CD14-positive monocyte (primary cell): Measurements from ENCODE around the gene CCL17. TPM values are rescaled to one million over a fixed set of nuclear protein-coding genes. Genes with fewer than 3 reads are reported as not detected.

ENCODE experiments used
- DNase-seq, 3 donors: peaks; one replicate each; pipeline ENCODE4 v3.0.0-alpha.2; 2011 to 2022
- H2AFZ ChIP-seq: 2 replicates; pipeline ENCODE4 v1.6.0; 2012; ENCODE audit warnings: mild to moderate bottlenecking, low read depth, low read length, inconsistent platforms; ENCODE audit not compliant: insufficient read depth, poor library complexity, severe bottlenecking
- H3K27ac ChIP-seq, 2 donors: 1 replicate in 1 of 2; 2 replicates in 1 of 2; pipeline ENCODE4 v1.5.1; 2012 to 2013; ENCODE audit warnings: low read length in 2 of 2, control low read depth in 1 of 2, inconsistent platforms in 1 of 2, low read depth in 1 of 2, mild to moderate bottlenecking in 1 of 2
- H3K27me3 ChIP-seq, 2 donors: one replicate each; pipeline versions ENCODE4 v1.6.0 to v1.6.1; 2011 to 2013; ENCODE audit warnings: low read length in 2 of 2; ENCODE audit not compliant: control insufficient read depth in 2 of 2, insufficient read depth in 2 of 2
- H3K36me3 ChIP-seq, 2 donors: replicated peaks in 1 of 2; 1 replicate in 1 of 2; 2 replicates in 1 of 2; pipeline versions ENCODE4 v1.5.1 to v1.6.1; 2012 to 2013; ENCODE audit warnings: low read length in 2 of 2, control low read depth in 1 of 2, inconsistent platforms in 1 of 2, mild to moderate bottlenecking in 1 of 2; ENCODE audit not compliant: insufficient read depth in 2 of 2, control insufficient read depth in 1 of 2
- H3K4me1 ChIP-seq, 2 donors: 1 replicate in 1 of 2; 2 replicates in 1 of 2; pipeline versions ENCODE4 v1.5.1 to v1.6.1; 2012 to 2013; ENCODE audit warnings: low read length in 2 of 2, control low read depth in 1 of 2, inconsistent platforms in 1 of 2, mild to moderate bottlenecking in 1 of 2, moderate library complexity in 1 of 2; ENCODE audit not compliant: insufficient read depth in 2 of 2, control insufficient read depth in 1 of 2
- H3K4me2 ChIP-seq: replicated peaks from 2 replicates; pipeline ENCODE3; 2012; ENCODE audit warnings: low read length, moderate library complexity, mild to moderate bottlenecking; ENCODE audit not compliant: poor library complexity, severe bottlenecking; ENCODE audit errors: extremely low read depth
- H3K4me3 ChIP-seq, 3 experiments: fragments of 200-600 bp in 1 of 3; sonication (generic) in 1 of 3; replicated peaks in 1 of 3; 1 replicate in 2 of 3; 2 replicates in 1 of 3; pipeline ENCODE4 v1.5.1; 2011 to 2013; ENCODE audit warnings: low read length in 3 of 3, mild to moderate bottlenecking in 3 of 3, control low read depth in 2 of 3, low read depth in 2 of 3, inconsistent platforms in 1 of 3, moderate library complexity in 1 of 3
- H3K79me2 ChIP-seq: 2 replicates; pipeline ENCODE4 v1.6.0; 2012; ENCODE audit warnings: mild to moderate bottlenecking, control low read depth, inconsistent platforms, low read length, moderate library complexity; ENCODE audit not compliant: insufficient read depth
- H3K9ac ChIP-seq: 2 replicates; pipeline ENCODE4 v1.6.0; 2017; ENCODE audit warnings: low read length, mild to moderate bottlenecking; ENCODE audit not compliant: insufficient read depth, poor library complexity, severe bottlenecking
- H3K9me3 ChIP-seq, 2 donors: replicated peaks in 1 of 2; 1 replicate in 1 of 2; 2 replicates in 1 of 2; pipeline versions ENCODE4 v1.5.1 to v1.6.1; 2012 to 2013; ENCODE audit warnings: low read length in 2 of 2, control low read depth in 1 of 2; ENCODE audit not compliant: control insufficient read depth in 1 of 2, insufficient read depth in 1 of 2
- H4K20me1 ChIP-seq: 2 replicates; pipeline ENCODE4 v1.6.0; 2012; ENCODE audit warnings: mild to moderate bottlenecking, low read length, control low read depth, moderate library complexity; ENCODE audit not compliant: insufficient read depth
- H3K27ac Mint-ChIP-seq, 7 donors: one replicate each; pipeline ENCODE4 v1.8.0; 2020; ENCODE audit warnings: mild to moderate bottlenecking in 7 of 7, mixed read lengths in 7 of 7, moderate library complexity in 6 of 7, inconsistent platforms in 2 of 7
- H3K27me3 Mint-ChIP-seq, 3 donors: one replicate each; pipeline ENCODE4 v1.8.0; 2021 to 2022; ENCODE audit warnings: low read depth in 3 of 3, mild to moderate bottlenecking in 3 of 3, mixed read lengths in 3 of 3, moderate library complexity in 3 of 3, inconsistent platforms in 1 of 3
- H3K36me3 Mint-ChIP-seq, 2 donors: one replicate each; pipeline ENCODE4 v1.8.0; 2020; ENCODE audit warnings: mixed read lengths in 2 of 2, inconsistent platforms in 1 of 2, mild to moderate bottlenecking in 1 of 2
- H3K4me1 Mint-ChIP-seq: one replicate; pipeline ENCODE4 v1.8.0; 2020; ENCODE audit warnings: mild to moderate bottlenecking, mixed read lengths
- H3K4me3 Mint-ChIP-seq, 2 donors: one replicate each; pipeline ENCODE4 v1.8.0; 2020; ENCODE audit warnings: mild to moderate bottlenecking in 2 of 2, mixed read lengths in 2 of 2, moderate library complexity in 1 of 2
- H3K9me3 Mint-ChIP-seq, 7 donors: one replicate each; pipeline ENCODE4 v1.8.0; 2020 to 2022; ENCODE audit warnings: mixed read lengths in 7 of 7, mild to moderate bottlenecking in 6 of 7, moderate library complexity in 6 of 7, inconsistent platforms in 2 of 7
- WGBS: methylation state at CpG from one replicate; pipeline ENCODE4 v1.1.5; 2013; ENCODE audit warnings: missing lambda C conversion rate; ENCODE audit not compliant: insufficient coverage; 5-methylcytosine and 5-hydroxymethylcytosine counted together
- intact Hi-C, 2 donors: fragments of 100-400 bp; cut with micrococcal nuclease; formaldehyde crosslinking; loops; one replicate each; pipeline versions ENCODE4 v1.15.0 to v1.15.1; 2023
- polyA plus RNA-seq, 3 donors: library from polyadenylated mRNA; depleted of rRNA in 1 of 3; unstranded in 2 of 3; stranded (reverse) in 1 of 3; fragments of 300-500 nt in 2 of 3; fragments of >200 nt in 1 of 3; fragmentation: Illumina TruSeq in 2 of 3; gene quantifications; 1 replicate in 2 of 3; 2 replicates in 1 of 3; pipeline ENCODE4 v1.2.3, GENCODE V29; 2012 to 2021
- TF ChIP-seq, protein P1 (sequence below): fragments of 200-600 bp; IDR thresholded peaks from one replicate; pipeline ENCODE4 v1.8.0; 2022; ENCODE audit warnings: antibody characterized with exemption, mild to moderate bottlenecking

Gene CCL17
- polyA plus RNA-seq, 3 donors, result not detected

DNA sequence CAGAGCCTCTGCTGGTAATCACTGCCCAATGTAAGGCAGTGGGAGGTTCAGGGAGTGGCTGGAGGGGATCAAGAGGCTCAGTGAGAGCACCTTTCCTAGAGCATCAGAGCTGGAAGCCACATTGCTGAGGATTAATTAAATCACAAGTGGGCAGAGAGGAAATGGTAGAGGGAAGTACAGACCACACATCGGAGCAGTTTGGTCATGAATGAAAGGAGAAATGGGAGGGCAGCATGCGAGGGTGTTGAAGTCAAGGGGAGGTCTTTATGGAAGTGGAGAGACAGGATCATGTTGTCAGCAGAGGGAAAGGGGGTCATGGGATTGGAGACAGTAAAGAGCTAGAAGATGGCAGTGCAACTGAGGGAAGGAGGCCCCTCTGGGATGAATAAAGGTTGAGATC, 2.3 kb downstream of the CCL17 start:
- Histone ChIP-seq H3K9me3 (no peaks in the 10 kb centered on the region), H3K4me1 (peaks cover 17 to 25% of the 10 kb centered on the region in 2 donors), H3K27me3 (peaks cover 0 to 3% of the 10 kb centered on the region in 2 donors), H3K9ac (no peak overlapping the region), H3K4me3 (no peak overlapping the region), H3K36me3 (no peaks in the 10 kb centered on the region), H3K27ac (no peak overlapping the region), H4K20me1 (no peaks in the 10 kb centered on the region), H3K79me2 (no peaks in the 10 kb centered on the region), H3K4me2 (no peak overlapping the region), H2AFZ (peak overlapping the region; percentile 4)
- WGBS, result 0% methylated on average over 2 of the region's 2 CpGs
- TF ChIP-seq, protein P1, sequence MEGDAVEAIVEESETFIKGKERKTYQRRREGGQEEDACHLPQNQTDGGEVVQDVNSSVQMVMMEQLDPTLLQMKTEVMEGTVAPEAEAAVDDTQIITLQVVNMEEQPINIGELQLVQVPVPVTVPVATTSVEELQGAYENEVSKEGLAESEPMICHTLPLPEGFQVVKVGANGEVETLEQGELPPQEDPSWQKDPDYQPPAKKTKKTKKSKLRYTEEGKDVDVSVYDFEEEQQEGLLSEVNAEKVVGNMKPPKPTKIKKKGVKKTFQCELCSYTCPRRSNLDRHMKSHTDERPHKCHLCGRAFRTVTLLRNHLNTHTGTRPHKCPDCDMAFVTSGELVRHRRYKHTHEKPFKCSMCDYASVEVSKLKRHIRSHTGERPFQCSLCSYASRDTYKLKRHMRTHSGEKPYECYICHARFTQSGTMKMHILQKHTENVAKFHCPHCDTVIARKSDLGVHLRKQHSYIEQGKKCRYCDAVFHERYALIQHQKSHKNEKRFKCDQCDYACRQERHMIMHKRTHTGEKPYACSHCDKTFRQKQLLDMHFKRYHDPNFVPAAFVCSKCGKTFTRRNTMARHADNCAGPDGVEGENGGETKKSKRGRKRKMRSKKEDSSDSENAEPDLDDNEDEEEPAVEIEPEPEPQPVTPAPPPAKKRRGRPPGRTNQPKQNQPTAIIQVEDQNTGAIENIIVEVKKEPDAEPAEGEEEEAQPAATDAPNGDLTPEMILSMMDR, result no peak
- Mint-ChIP-seq H3K4me3 (no peak overlapping the region), H3K4me1 (peaks cover 10% of the 10 kb centered on the region), H3K36me3 (no peaks in the 10 kb centered on the region), H3K27me3 (peaks cover 6 to 18% (median 17%) of the 10 kb centered on the region in 3 donors), H3K9me3 (peaks cover 0 to 1% (median 0%) of the 10 kb centered on the region in 7 donors), H3K27ac (no peak overlapping the region)
- DNase-seq, result no peak
- intact Hi-C loops, result no loop called here

DNA sequence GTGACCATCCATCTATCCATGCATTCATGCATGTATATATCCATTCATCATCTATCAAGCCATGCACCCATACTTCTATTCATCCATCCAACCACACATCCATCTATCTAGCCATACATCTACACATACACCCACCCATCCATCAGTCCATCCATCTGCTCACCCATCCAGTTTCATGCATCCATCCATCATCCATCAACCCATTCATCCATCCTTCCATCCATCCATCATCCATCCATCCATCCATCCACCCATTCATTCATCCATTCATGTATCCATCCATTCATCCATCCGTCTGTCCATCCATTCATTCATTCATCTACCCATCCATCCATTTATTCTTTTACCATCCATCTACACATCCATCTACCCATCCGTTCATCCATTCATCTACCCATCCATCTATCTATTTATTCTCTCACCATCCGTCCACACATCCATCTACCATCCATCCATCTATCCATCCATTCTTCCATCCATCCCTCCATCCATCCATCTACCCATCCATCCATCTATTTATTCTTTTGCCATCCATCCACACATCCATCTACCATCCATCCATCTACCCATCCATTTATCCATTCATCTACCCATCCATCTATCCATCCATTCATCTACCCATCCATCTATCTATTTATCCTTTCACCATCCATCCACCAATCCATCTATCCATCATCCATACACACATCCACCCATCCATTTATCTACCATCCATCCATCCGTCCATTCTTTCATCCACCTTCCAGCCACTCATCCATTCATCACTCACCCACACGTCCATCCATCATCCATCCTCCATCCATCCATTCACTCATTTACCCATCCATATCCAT, 3.2 kb downstream of the CCL17 start:
- Histone ChIP-seq H3K4me1 (peaks cover 17 to 25% of the 10 kb centered on the region in 2 donors), H3K4me3 (no peak overlapping the region), H3K27me3 (peaks cover 0 to 3% of the 10 kb centered on the region in 2 donors), H3K9ac (no peak overlapping the region), H3K9me3 (no peaks in the 10 kb centered on the region), H3K27ac (no peak overlapping the region), H3K4me2 (no peak overlapping the region), H2AFZ (no peak overlapping the region), H3K36me3 (no peaks in the 10 kb centered on the region), H3K79me2 (no peaks in the 10 kb centered on the region), H4K20me1 (no peaks in the 10 kb centered on the region)
- WGBS, result 98% methylated on average over 5 of the region's 5 CpGs
- peaks cover 10% of the 10 kb centered on the region for H3K4me1 Mint-ChIP-seq
- H3K9me3 Mint-ChIP-seq, result peaks cover 0 to 1% (median 0%) of the 10 kb centered on the region in 7 donors
- no peak overlapping the region for H3K27ac Mint-ChIP-seq
- TF ChIP-seq, protein P1, result no peak
- H3K4me3 Mint-ChIP-seq, result no peak overlapping the region
- peaks cover 6 to 18% (median 17%) of the 10 kb centered on the region in 3 donors for H3K27me3 Mint-ChIP-seq
- no peak for DNase-seq
- no peaks in the 10 kb centered on the region for H3K36me3 Mint-ChIP-seq
- intact Hi-C loops, result no loop called here
